IPS DF 19.7 (cell line): Measurements from ENCODE around the gene EFNA3.

Source experiments
- DNase-seq: peaks from one replicate; pipeline ENCODE4 v3.0.0-alpha.2; 2013; ENCODE audit warnings: low read depth, low spot score

Gene EFNA3

DNA sequence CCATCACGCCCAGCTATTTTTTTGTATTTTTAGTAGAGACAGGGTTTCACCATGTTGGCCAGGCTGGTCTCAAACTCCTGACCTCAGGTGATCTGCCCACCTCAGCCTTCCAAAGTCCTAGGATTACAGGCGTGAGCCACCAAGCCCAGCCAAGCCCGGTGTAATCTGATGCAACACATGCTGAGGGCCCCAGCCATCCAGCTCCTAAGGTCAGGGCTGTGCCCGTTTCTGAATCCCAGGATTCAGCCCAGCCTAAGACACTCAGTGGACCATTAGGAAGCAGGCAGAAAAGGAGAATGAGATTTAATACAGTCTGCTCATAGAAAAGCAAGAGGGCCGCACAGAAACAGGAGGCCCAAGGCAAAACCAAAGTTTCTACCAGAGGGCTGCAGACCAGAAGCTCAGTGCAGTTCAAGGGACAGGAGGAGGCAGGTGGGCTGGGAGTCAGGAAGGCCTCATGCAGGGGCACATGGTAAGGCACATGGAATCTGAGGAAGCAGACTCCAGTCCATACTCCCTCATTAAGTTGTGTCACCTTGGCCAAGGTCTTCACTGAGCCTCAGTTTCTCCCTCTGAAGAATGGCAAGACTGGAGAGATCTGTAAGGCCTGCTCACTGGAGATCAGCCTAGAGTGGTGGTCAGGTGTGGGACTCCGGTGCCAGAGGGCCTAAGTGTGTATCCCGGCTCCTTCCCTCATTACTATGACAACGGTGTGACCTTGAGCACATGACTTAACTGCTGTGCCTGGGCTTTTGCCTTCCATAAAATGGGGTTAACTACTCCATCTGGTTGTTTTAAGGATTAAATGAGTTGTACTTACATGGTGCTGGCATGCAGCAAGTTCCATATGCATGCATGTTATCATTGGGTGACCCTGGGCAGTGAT is 29.9 kb upstream of the EFNA3 start:
- DNase-seq = no peak

DNA sequence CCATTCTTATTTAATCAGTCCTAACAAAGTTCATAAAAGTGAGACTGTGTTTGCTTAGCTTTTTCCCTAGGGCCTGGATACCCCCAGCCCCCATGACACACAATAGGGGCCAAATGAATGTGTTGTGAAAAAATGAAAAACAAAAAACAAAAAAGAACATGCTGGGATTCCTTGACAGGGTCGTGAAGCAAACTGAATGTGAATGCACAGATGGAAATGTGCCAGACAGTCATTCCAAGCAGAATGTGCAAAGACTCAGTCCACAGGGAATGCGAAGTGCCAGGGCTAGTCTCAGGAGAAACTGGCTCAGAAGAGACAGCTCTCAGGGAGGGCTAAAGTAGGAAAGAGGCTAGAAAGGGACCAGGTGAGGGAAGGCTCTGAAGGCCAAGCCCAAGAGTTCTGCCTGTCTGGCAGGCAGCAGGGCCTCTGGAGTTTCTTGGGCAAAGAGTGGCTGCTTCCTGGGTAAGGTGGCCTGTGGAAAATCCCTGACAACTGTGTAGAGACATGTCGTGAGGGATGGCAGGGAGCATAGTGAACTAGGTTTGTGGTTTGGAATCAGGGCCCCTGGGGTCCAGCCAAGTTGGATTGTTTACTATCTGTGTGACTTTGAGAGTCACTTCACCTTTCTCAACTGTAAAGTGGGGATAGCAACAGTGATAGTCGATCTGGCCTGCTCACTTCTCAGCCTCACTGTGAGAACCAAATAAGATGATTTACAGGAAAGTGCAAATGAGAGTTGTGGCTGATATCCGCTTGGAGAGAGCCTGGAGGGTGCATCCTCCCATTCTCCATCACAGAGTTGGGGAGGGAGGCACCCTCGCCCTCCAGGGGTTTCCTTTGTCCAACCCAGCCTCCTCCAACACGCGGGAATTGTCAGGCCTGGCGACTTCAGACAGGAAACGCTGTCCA is 28.7 kb upstream of the EFNA3 start:
- DNase-seq = no peak

DNA sequence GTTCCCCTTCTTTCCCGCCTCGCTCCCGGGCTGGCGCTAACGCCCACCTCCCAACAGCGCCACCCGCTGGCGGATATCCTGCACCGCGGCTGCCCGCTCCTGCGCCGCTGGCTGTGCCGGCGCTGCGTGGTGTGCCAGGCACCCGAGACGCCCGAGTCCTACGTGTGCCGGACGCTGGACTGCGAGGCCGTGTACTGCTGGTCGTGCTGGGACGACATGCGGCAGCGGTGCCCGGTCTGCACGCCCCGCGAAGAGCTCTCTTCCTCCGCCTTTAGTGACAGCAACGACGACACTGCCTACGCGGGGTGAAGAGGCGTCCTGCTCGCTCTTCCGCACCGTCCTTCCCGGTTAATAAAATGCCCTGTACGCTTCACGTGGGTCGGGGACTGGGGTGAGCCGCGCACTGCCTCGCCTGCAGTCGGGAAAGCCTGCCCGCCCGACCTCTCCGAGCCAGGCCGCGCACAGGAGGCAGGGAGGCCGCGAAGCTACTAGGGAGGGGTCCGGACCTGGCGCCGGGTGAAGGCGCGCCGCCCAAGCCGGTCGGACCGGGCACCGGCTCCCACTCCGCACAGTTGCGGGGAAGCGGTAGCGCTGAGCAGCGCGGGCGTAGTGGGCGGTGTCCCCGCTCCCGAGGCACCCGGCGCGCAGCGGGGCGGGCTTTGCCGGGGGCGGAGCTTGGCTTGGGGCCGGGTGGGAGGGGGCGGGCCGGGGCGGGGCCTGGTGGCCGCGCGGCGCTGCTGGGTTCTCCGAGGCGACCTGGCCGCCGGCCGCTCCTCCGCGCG is 27.9 kb upstream of the EFNA3 start, which contains the start of gene ADAM15:
ADAM15 (plus strand) TSS at position 757 of the 782 bp plus-strand sequence. CDS start 71 bp downstream, outside the sequence.
- DNase-seq = no peak

GRCh38 chr1:155051342-155051776 is 27.3 kb upstream of the EFNA3 start:
- no peak for DNase-seq

DNA sequence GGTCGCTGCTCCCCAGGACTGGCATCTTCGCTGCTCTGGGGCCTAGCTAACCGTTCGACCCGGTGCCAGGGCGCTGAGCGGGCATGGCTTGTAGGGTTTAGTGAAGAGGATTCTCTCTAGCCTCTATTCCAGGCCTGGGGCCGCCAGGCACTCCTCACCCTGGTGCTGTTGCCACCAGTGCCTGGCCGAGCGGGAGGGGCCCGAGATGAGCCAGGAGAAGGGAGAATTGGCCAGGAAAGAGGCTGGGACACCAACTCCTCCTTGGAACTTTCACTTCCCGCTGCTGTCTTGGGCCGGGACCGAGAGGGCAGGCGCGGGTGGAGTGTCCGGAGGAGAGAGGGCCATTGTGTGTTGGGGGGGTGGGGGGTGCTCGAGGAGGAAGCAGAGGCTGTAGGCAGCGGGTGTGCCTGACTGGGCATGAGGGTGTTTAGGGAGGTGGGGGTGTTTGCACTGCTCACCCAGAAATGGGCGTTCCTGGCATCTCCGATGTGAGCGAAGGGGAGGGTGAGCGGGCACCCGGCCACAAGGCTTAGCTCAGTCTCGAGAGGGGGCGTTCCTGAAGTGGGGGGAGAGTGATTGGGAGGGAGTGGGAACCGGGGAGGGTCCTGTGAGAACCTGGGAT is 26.7 kb upstream of the EFNA3 start:
- DNase-seq = no peak

DNA sequence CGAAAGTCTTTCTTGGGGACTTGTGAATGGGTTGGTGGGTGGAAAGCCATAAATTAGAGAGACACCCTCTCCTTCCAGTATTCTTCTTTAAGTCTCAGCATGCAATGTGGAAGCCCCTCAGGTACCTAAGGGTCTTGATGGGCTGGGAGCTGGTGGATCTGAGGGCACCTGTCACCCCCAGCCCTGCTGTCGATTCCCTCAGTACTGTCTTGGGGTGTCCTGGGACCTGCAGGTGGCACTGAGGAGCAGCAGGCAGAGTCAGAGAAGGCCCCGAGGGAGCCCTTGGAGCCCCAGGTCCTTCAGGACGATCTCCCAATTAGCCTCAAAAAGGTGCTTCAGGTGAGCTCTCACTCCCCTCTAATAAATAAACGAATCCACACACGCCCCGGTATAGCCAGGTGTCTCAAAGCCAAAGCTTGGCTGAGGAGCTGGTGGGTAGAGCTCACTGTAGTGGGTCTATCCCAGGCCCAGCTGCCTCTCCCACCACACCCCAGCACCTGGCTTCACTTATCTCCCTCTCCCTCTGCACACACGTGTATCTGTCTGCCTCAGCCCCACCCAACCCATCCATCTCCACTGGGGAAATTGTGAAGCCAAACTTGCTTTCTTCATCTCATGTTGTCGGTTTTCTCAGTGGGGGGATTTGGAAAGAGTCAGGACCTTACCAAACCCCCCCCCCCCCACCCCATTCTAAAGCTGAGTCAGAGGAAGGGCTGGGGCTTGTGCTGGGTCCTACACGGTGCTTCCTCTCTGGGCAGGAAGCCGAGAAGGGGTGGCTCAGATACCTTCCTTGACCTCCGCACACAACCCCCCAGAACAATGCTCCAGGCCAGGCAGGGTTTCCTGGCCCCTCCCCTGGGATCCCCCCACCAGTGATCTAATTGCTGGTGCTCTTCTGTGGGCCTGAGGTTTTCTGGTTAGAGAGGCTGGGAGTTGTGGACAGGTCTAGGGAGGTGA is 25.9 kb upstream of the EFNA3 start:
- no peak for DNase-seq

DNA sequence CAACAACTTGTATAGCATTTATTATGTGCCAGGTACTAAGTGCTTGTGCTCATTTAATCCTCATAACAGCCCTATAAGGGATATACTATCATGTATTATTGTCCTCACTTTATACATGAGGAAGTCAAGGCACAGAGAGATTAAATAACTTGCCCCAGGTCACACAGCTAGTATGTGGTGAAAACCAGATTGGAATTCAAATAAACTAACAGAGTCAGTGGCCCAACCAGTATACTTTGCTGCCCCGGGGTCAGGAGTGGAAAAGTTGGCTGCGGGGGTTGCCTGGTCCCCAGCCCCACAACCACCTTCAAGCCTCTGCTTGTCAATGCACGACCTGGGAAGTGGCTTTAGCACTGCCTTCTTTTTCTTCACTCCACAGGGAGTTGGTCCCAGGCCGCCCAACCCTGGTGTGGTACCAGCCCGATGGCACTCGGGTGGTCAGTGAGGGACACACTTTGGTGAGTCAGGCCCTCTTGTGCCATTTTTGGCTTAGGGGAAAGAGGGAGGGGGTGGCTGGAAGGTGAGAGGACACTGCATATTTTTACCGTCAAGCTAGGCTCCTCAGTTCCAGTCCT is 25.0 kb upstream of the EFNA3 start:
- DNase-seq = no peak

DNA sequence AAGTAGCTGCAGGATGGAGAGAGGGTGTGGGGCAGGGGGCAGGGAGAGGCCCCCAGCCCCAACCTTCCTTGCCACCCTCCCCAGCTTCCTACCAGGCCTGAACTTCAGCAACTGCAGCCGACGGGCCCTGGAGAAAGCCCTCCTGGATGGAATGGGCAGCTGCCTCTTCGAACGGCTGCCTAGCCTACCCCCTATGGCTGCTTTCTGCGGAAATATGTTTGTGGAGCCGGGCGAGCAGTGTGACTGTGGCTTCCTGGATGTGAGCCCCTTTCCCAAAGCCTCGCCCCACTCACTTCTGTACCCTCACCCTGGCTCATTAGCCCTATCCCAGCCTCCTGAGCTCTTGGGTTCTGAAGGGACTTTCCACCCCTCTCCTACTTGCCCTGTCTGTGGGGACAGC is 21.5 kb upstream of the EFNA3 start:
- no peak for DNase-seq

DNA sequence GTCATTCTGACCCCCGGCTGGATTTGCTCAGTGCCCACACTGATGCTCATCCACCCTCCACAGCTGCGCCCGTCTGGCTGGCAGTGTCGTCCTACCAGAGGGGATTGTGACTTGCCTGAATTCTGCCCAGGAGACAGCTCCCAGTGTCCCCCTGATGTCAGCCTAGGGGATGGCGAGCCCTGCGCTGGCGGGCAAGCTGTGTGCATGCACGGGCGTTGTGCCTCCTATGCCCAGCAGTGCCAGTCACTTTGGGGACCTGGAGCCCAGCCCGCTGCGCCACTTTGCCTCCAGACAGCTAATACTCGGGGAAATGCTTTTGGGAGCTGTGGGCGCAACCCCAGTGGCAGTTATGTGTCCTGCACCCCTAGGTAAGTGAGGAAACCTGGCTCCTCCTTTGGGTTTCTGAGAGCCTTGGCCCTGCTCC is 20.8 kb upstream of the EFNA3 start:
- DNase-seq = no peak

GRCh38 chr1:155060736-155061135 is 17.9 kb upstream of the EFNA3 start:
- no peak for DNase-seq

- DNase-seq = no peak
Measured at GRCh38 chr1:155061381-155062150, 17.1 kb upstream of the EFNA3 start.

DNA sequence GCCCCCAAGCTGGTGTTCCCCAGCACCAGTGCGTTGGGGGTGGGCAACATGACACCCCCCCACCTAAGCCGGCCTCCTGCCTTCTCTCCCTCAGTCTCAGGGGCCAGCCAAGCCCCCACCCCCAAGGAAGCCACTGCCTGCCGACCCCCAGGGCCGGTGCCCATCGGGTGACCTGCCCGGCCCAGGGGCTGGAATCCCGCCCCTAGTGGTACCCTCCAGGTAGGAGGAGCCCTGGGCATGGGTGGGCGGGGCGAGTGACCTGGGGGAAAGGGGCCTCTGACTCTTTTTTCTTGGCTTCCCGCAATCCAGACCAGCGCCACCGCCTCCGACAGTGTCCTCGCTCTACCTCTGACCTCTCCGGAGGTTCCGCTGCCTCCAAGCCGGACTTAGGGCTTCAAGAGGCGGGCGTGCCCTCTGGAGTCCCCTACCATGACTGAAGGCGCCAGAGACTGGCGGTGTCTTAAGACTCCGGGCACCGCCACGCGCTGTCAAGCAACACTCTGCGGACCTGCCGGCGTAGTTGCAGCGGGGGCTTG is 16.4 kb upstream of the EFNA3 start:
- no peak for DNase-seq

- no peak for DNase-seq
Measured at GRCh38 chr1:155062702-155063411, 15.8 kb upstream of the EFNA3 start.

DNA sequence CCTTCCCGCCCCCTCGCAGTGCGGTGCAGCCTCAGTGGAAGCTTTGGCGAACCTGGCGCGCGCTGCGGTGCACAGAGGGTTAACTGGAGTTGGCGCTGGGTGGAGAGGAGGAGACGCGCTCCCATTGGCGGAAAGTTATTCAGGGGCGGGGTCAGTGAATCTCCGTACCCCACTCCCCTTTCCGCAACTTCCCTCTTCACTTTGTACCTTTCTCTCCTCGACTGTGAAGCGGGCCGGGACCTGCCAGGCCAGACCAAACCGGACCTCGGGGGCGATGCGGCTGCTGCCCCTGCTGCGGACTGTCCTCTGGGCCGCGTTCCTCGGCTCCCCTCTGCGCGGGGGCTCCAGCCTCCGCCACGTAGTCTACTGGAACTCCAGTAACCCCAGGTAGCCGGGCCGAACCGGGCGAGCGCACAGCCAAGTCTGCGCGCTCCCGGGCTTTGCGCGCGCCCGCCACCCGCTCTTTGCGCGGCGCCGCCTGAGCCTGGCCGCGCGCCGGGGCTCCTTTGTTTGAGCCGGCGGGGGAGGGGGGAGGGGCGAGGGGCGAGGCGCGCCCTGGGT is 15.0 kb upstream of the EFNA3 start, which contains the start of gene EFNA4:
EFNA4 (plus strand) TSS at position 191 of the 561 bp plus-strand sequence; CDS start at position 275, 84 bp downstream.
- no peak for DNase-seq

GRCh38 chr1:155064111-155064831 is 14.4 kb upstream of the EFNA3 start:
- DNase-seq = no peak

GRCh38 chr1:155064832-155065429 is 13.7 kb upstream of the EFNA3 start:
- no peak for DNase-seq
